GM18861 (cell line): Measurements from ENCODE around the gene HLA-DMA.
"Not testable (repeated sequence)": the region's sequence is repeated elsewhere in the genome, so short reads cannot be mapped to it uniquely, and the experiment has no call there.

Source experiments
- ATAC-seq: cut with Tn5 transposase; IDR thresholded peaks from one replicate; pipeline ENCODE4 v1.9.1; 2021; ENCODE audit not compliant: unreplicated experiment

HLA-DMA gene

DNA sequence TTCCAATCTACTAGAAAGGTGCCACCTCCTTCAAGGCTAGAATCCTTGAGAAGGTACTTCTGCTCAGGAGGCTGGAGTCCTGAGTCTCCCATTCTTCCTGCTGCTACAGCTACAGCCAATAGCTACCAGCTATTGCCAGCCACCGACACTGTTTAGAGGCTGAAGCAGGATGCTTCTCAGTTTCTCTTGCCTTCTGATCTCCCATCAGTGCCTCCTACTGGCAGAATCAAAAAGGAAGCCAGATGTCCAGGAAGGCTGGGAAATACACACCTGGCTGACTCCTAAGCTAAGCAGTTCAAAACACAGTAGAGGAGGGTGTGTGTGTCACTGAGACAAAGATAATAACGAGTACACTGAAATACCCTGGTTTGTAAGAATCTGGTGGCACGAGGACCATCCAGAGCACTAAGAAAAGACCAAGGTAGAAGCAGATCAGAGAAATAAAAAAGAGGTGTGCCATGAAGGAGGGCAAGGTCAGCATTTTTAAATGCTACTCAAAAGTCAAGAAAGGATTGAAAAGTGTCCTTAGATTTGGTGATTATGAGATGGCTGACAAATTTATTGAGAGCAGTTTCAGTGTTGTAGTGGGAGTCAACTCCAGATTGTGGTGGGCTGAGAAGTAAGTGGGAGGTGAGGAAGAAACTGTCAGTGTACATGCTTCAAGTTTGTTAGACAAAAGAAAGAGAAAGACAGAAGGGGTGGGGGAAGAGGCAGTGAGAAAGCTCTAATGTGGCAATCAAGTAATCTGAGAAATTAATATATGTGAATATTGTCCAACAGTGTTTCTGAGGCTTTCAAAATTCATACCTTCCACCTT lies 2.3 kb upstream of the HLA-DMA start:
- no peak for ATAC-seq

DNA sequence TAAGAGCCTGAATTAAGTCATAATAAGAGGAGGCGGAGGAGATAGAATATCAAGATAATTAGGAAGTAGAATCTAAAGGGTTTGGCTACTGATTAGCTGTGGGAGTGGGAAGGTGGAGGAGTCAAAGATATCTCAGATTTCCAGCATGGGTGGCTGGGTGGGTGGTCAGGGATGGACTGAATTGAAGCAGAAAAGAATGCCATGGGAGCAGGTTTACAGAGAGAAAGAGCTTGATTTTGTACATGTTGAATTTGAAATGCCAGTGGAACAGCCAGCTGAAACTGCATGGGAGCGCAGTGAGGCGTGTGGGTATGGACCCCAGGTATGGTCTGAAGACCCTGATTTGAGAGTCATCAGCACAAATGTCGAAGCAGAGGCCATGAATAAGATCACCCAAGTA lies 1.4 kb upstream of the HLA-DMA start:
- no peak for ATAC-seq

DNA sequence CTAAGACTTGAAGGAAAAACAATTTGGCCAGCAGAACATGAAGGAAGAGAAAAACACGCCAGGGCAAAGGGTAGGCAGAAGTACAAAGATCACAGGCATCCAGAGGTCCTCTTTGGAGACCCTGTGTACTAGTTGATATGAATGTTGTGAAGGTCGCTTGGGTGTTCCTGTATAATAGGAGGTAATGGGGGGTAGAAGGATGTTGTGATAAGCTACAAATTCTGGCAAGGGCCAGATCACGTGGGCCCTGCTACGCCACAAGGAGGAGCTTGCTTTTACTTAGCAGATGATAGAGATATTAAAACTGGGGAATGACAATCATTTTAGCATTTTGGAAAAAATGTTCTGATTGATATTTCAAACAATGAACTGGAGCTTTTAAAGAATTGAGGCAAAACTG lies 878 bp upstream of the HLA-DMA start:
- no peak for ATAC-seq

GRCh38 chr6:32950449-32950848 lies 2.4 kb downstream of the HLA-DMA start:
- ATAC-seq: no peak

DNA sequence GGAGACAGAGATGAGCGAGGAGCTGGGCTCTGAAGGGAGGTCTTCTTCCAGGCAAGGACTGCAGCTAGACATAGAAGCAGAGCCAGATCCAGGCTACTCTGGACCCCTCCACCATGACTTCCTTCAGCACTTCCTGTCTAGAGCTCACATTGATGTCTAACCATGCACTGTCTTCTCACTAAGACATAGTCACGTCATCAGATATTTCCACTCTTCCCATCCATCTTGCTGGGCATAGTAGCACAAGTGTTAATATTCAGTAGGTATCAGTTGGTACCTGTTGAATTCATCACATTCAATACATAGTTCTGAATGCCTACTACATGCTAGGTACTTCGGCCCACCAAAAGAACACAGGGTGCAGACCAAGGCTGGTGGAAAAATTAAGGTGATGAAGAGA lies 2.9 kb downstream of the HLA-DMA start:
- ATAC-seq: no peak

DNA sequence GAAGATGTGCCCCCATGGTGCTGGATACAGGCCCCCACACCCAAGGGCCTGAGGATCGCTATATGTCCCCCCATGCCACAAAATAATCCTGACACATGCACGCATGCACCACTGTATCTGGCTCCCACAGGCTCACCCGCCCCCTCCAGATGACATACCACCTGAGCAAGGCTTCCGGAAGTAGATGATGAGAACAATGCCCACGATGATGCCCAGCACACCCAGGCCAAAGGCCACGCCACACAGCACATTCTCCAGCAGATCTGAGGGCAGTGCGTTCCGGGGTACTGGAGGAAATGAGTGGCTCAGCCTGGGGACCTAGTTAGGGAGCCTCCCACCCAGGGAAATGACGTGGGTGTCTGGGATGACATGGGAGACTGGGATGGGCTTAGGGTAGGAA lies 3.8 kb downstream of the HLA-DMA start:
- ATAC-seq: no peak

DNA sequence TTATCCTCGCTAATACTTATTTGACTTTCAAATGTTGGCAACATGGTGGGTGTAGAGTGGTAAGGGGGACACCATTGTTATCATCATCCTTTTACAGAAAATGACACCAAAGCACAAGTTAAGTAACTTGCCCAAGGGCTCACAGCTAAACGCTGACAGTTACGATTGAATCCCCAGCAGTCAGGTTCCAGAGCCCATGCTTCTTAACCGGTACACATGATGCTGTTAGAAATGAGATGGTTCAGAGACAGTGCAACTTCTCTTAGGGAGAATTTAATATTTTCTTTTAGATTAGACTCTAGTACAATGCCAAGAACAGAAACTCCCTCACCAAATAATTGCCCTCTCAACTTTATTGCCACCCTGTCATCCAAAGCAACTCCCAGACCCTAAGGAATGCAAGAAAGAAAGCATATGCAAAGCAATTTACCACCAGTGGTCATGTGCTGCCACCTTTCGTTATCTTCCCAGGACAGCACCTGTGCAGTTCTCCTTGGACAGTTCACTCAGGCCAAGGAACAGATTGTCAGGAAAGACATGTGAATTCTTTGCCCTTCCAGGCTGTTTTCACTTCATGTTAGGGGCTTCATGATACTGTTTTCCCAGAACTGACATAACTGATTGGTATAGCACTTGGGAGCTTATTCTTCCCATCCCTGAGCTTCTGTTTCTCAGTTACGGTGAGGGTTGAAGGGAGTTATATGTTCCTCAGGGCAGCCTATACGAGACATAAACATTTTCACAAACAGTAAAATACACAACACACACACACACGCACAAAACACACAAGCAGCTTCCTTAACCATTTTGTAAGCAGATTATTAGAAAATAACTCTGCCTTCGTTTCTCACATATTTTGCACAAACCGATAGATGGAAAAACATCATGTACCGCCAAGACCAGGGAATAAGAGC lies 5.1 kb downstream of the HLA-DMA start:
- ATAC-seq: no peak

GRCh38 chr6:32946893-32947292 lies 6.0 kb downstream of the HLA-DMA start:
- no peak for ATAC-seq

DNA sequence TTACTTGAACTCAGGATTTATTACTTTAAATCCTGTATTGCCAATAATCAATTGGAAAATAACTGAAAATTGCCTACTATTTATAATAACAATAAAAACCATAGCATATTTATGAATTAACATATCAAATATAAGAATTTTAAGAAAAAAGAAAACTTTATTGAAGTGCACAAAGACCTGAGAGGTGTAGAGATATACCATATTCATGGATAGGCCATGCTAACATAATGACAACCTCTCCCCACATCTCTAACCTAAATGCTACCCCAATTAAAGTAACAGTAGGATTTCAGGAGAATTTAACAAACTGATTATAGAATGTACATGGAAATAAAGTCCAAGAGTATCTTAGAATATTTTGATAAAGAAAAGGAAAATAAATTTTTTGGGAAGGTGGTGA lies 6.9 kb downstream of the HLA-DMA start:
- ATAC-seq: no peak

- ATAC-seq: no peak
Observed at GRCh38 chr6:32945108-32945760, 7.7 kb downstream of the HLA-DMA start.

- ATAC-seq: peak; percentile 39
Observed at GRCh38 chr6:32943864-32944649, 8.8 kb downstream of the HLA-DMA start.

- ATAC-seq: not testable (repeated sequence)
Observed at GRCh38 chr6:32942555-32943123, 10.3 kb downstream of the HLA-DMA start.

DNA sequence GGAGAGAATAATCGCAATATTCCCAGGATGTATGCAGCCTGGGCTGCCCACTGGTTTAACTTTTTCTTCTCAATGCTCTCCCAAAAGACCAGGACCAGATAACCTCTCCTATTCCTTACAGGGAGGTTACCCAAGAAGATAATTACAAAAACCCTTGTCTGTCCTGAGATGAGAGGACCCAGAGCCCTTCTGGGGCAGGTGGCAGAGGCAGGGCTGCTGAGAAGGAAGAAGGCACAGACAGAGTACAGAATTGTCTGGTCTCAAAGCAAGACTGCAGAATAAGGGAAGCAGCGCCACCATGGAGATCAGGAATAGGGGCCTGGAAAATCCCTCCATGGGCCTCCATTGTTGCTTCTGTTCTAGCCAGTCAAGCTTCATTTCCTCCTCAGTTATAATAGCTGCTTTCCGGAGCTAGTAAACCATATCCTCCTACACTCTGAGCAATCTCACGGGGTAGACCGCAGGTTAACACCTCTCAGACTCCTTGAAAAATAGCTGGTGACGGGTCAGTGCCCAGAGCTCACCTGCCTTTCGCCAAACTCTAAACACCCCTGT lies 11.6 kb downstream of the HLA-DMA start:
- ATAC-seq: peak; percentile 45

- ATAC-seq: peak; percentile 38
Observed at GRCh38 chr6:32940656-32941213, 12.2 kb downstream of the HLA-DMA start, which contains the start of gene HLA-DMB. Gene HLA-DMB (minus strand): TSS chr6:32941028. CDS start chr6:32940807, 221 bp downstream.

- no peak for ATAC-seq
Observed at GRCh38 chr6:32938494-32938893, 14.4 kb downstream of the HLA-DMA start.

GRCh38 chr6:32937230-32937633 lies 15.7 kb downstream of the HLA-DMA start:
- no peak for ATAC-seq

GRCh38 chr6:32936239-32937152 lies 16.4 kb downstream of the HLA-DMA start:
- no peak for ATAC-seq

DNA sequence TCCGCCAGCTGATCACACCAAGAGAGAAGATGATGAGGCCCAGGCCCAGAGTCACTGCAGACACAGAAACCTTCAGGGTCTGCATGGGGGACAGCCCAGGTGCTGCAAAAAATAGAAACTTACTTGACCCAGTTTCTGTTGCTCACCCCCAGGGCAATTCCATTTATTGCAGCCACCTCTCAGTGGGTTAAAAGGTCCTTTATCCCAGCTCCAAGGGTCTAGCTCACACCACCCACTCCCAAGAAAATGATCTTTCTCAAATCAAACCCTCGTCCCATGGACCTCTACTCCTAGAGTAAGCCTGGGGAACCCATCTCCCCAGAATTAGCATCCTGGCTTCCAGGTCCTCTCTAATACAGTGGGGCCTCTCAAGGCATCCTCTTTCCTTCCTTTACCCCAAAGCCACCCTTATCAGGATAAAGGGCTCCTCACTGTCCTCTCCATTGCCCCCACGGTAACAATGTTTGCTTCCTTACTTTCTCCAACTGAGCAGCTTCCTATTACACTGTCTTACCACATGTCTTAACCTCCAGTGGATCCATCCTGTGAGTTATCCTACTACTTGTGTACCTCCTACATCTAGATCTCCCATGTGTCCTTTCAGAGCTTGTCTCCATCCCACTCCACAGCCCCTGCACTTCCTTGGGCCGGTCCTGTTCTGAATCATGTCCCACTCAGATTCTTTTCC lies 17.2 kb downstream of the HLA-DMA start:
- no peak for ATAC-seq
